GM12878 (cell line): ENCODE data around the gene NEXN. TPM values are rescaled to one million over a fixed set of nuclear protein-coding genes. Genes with fewer than 3 reads are reported as not detected.

Experiments used
- ATAC-seq: fragments of 200-7000 bp; cut with Tn5 transposase; 3 replicates; pipeline ENCODE4 v1.9.1; 2020; ENCODE audit warnings: mild to moderate bottlenecking, moderate library complexity
- BruUV-seq: library from RNA; stranded (reverse); fragments of 400-500 nt; replicated peaks from 2 replicates; lab custom pipeline; 2021; lab: Mats Ljungman, UMichigan
- CTCF ChIA-PET: fragments of 300-600 bp; sonication (Branson Sonifier 250); formaldehyde crosslinking; extraction: SDS; loops from one replicate; lab custom pipeline; 2021; ENCODE audit warnings: inconsistent platforms; lab: Yijun Ruan, JAX
- POLR2A ChIA-PET: fragments of 350-600 bp; formaldehyde crosslinking; extraction: SDS; loops from one replicate; lab custom pipeline; 2021; ENCODE audit warnings: inconsistent platforms; lab: Charles Lee
- RAD21 ChIA-PET: fragments of 300-600 bp; sonication (Branson Sonifier 250); formaldehyde crosslinking; loops from one replicate; lab custom pipeline; 2023; ENCODE audit warnings: antibody characterized with exemption; ENCODE audit not compliant: unreplicated experiment; lab: Charles Lee
- SMC1A ChIA-PET: fragments of 300-600 bp; sonication (Branson Sonifier 250); formaldehyde crosslinking; loops from one replicate; lab custom pipeline; 2023; ENCODE audit not compliant: unreplicated experiment, uncharacterized antibody; lab: Charles Lee
- DNase-seq: peaks from one replicate; pipeline ENCODE4 v3.0.0-alpha.2; 2011; ENCODE audit warnings: low read depth, low spot score
- FAIRE-seq: peaks from 3 replicates; lab custom pipeline; 2011; peaks lifted over from hg19 to GRCh38; lab: Jason Lieb, UNC
- H2AFZ ChIP-seq: 2 replicates; pipeline ENCODE4 v1.6.0; 2011; ENCODE audit warnings: low read depth, low read length, control low read depth; ENCODE audit not compliant: control insufficient read depth
- H3K27ac ChIP-seq: 2 replicates; pipeline ENCODE4 v1.5.1; 2011; ENCODE audit warnings: control low read depth; ENCODE audit not compliant: control insufficient read depth, insufficient read depth
- H3K27me3 ChIP-seq, 2 experiments: replicated peaks in 1 of 2; 2 replicates each; pipeline versions ENCODE4 v1.6.0 to v1.6.1; 2011; ENCODE audit warnings: low read length in 1 of 2; ENCODE audit not compliant: control insufficient read depth in 2 of 2, insufficient read depth in 2 of 2
- H3K36me3 ChIP-seq, 2 experiments: 2 replicates each; pipeline ENCODE4 v1.5.1; 2011; ENCODE audit warnings: low read length in 1 of 2; ENCODE audit not compliant: control insufficient read depth in 2 of 2, insufficient read depth in 2 of 2
- H3K4me1 ChIP-seq: 2 replicates; pipeline ENCODE4 v1.6.1; 2011; ENCODE audit warnings: mild to moderate bottlenecking, low read length, moderate library complexity, mixed read lengths; ENCODE audit not compliant: control insufficient read depth, insufficient read depth
- H3K4me2 ChIP-seq: 2 replicates; pipeline ENCODE4 v1.6.0; 2011; ENCODE audit warnings: control low read depth; ENCODE audit not compliant: control insufficient read depth, insufficient read depth
- H3K4me3 ChIP-seq: fragments of 200-600 bp; sonication (generic); 2 replicates; pipeline ENCODE4 v1.5.1; 2016
- H3K79me2 ChIP-seq: 2 replicates; pipeline ENCODE4 v1.6.0; 2011; ENCODE audit warnings: low read length; ENCODE audit not compliant: control insufficient read depth, insufficient read depth
- H3K9ac ChIP-seq: 2 replicates; pipeline ENCODE4 v1.8.0; 2011; ENCODE audit warnings: low read length, control low read depth, mixed read lengths; ENCODE audit not compliant: control insufficient read depth, insufficient read depth
- H3K9me3 ChIP-seq: replicated peaks from 3 replicates; pipeline ENCODE4 v1.5.1; 2011; ENCODE audit warnings: mild to moderate bottlenecking, low read length; ENCODE audit not compliant: control insufficient read depth, insufficient read depth
- H4K20me1 ChIP-seq: 2 replicates; pipeline ENCODE4 v1.6.0; 2011; ENCODE audit not compliant: control insufficient read depth, insufficient read depth
- BACH1 ChIP-seq: fragments of 450-650 bp; IDR thresholded peaks from 2 replicates; pipeline ENCODE4 v1.6.1; 2017; ENCODE audit warnings: mild to moderate bottlenecking, borderline replicate concordance
- BCL11A ChIP-seq: IDR thresholded peaks from 2 replicates; pipeline ENCODE4 v1.6.1; 2011; ENCODE audit warnings: low read depth, low read length
- EGR1 ChIP-seq, 2 experiments: IDR thresholded peaks; 1 replicate in 1 of 2; 2 replicates in 1 of 2; pipeline ENCODE4 v1.6.1; 2011 to 2012; ENCODE audit warnings: low read depth in 2 of 2, low read length in 2 of 2, borderline replicate concordance in 1 of 2, mild to moderate bottlenecking in 1 of 2, moderate library complexity in 1 of 2
- EP300 ChIP-seq, 2 experiments: fragments of 150-350 bp in 1 of 2; IDR thresholded peaks; 2 replicates each; pipeline ENCODE4 v1.6.1; 2011 to 2012; ENCODE audit warnings: low read depth in 2 of 2, low read length in 2 of 2, borderline replicate concordance in 1 of 2, improper control_type of control experiment in 1 of 2, inconsistent platforms in 1 of 2; ENCODE audit not compliant: control insufficient read depth in 1 of 2
- ESRRA ChIP-seq: IDR thresholded peaks from 2 replicates; pipeline ENCODE4 v1.6.1; 2012; ENCODE audit warnings: mild to moderate bottlenecking, low read length, improper control_type of control experiment
- EZH2 ChIP-seq: IDR thresholded peaks from 2 replicates; pipeline ENCODE4 v1.6.1; 2012; ENCODE audit warnings: low read depth, mild to moderate bottlenecking, control low read depth, inconsistent platforms, low read length, borderline replicate concordance; ENCODE audit not compliant: control insufficient read depth
- IKZF1 ChIP-seq: fragments of 450-650 bp; conservative IDR thresholded peaks from 2 replicates; pipeline ENCODE4 v1.6.1; 2017; ENCODE audit warnings: antibody characterized with exemption, mild to moderate bottlenecking
- PAX8 ChIP-seq: fragments of 450-650 bp; IDR thresholded peaks from 2 replicates; pipeline ENCODE4 v1.6.1; 2017; ENCODE audit warnings: mild to moderate bottlenecking, moderate library complexity
- SREBF1 ChIP-seq: IDR thresholded peaks from 2 replicates; pipeline ENCODE4 v1.6.1; 2012; ENCODE audit warnings: mild to moderate bottlenecking, low read length
- ZNF217 ChIP-seq: fragments of 450-650 bp; IDR thresholded peaks from 2 replicates; pipeline ENCODE4 v1.6.1; 2017; ENCODE audit warnings: antibody characterized with exemption, mild to moderate bottlenecking
- WGBS: methylation state at CpG from one replicate; pipeline ENCODE4 v1.1.6; 2016; ENCODE audit warnings: low lambda C conversion rate; ENCODE audit not compliant: insufficient replicate concordance, insufficient coverage; ENCODE audit errors: missing lambda C conversion rate; 5-methylcytosine and 5-hydroxymethylcytosine counted together
- in situ Hi-C: fragments of 300-500 bp; cut with MboI; formaldehyde crosslinking; loops from 9 replicates; pipeline ENCODE4 v1.14.3; 2018; ENCODE audit warnings: mixed read lengths
- intact Hi-C: fragments of 100-400 bp; cut with micrococcal nuclease; formaldehyde crosslinking; loops from one replicate; pipeline ENCODE4 v1.14.2; 2022; ENCODE audit not compliant: unreplicated experiment
- polyA plus RNA-seq, 11 experiments: library from polyadenylated mRNA; depleted of rRNA in 4 of 11; unstranded in 6 of 11; stranded (reverse) in 5 of 11; fragments of >200 nt; fragmentation: Nextera tagmentation in 4 of 11; fragmentation: Illumina TruSeq in 1 of 11; extraction: Ambion mirVana in 4 of 11; extraction: Trizol in 1 of 11; gene quantifications; 1 replicate in 1 of 11; 2 replicates in 10 of 11; pipeline versions ENCODE4 v1.2.1 to v1.2.3, GENCODE V29; 2011 to 2016; ENCODE audit warnings: inconsistent platforms in 2 of 11, missing spikeins in 2 of 11, low read depth in 1 of 11
- total RNA-seq, 4 experiments: library from RNA; depleted of rRNA in 3 of 4; stranded (reverse); fragments of >200 nt in 3 of 4; fragmentation: Illumina TruSeq in 1 of 4; extraction: Trizol in 1 of 4; gene quantifications; 2 replicates each; pipeline versions ENCODE4 v1.2.1 to v1.2.3, GENCODE V29; 2013 to 2021
- TF ChIP-seq, protein P1 (sequence below): IDR thresholded peaks from 2 replicates; pipeline ENCODE4 v1.6.1; 2011; ENCODE audit warnings: low read depth, mild to moderate bottlenecking, low read length, moderate library complexity, borderline replicate concordance; ENCODE audit errors: extremely low read depth
- TF ChIP-seq, protein P2 (sequence below): fragments of 450-650 bp; formaldehyde crosslinking; IDR thresholded peaks from 2 replicates; pipeline ENCODE4 v1.4.0; 2020; ENCODE audit warnings: mild to moderate bottlenecking, moderate library complexity
- TF ChIP-seq, protein P3 (sequence below): fragments of 450-650 bp; IDR thresholded peaks from 2 replicates; pipeline ENCODE4 v1.6.1; 2017; ENCODE audit warnings: antibody characterized with exemption, mild to moderate bottlenecking, moderate library complexity
- TF ChIP-seq, protein P4 (sequence below): fragments of 450-650 bp; IDR thresholded peaks from 2 replicates; pipeline ENCODE4 v1.6.1; 2017; ENCODE audit warnings: mild to moderate bottlenecking, low read depth, inconsistent platforms; ENCODE audit not compliant: poor library complexity, severe bottlenecking

Gene NEXN
- total and polyA plus RNA-seq, 10 of the 15 experiments (the other 5 are each of a cell fraction or from before 2014, with no cell fraction given) = 2.5 to 46.6 (median 15.4) TPM

DNA sequence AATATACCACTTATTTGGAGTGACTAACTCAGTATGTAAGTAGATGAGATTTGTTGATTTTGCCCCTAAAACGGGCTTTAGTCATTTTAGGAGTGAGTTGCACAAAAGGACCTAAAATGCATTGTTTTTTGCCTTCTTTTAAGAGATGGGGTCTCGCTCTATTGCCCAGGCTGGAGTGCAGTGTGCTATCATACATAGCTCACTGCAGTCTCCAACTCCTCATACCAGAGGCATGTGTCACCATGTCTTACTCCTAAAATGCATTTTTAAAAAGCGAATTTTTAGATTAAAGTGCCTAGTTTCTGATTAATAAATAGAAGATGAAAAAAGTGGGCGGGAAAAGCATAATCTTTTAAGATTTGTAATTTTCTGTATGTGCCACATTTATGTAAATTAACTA, 11.5 kb upstream of the NEXN start:
- Histone ChIP-seq H3K27me3 (no peaks in the 10 kb centered on the region), H3K9ac (no peak overlapping the region), H4K20me1 (no peaks in the 10 kb centered on the region), H3K4me3 (no peak overlapping the region), H3K9me3 (no peaks in the 10 kb centered on the region), H3K79me2 (no peaks in the 10 kb centered on the region), H3K4me2 (no peak overlapping the region), H2AFZ (no peak overlapping the region), H3K36me3 (no peaks in the 10 kb centered on the region), H3K4me1 (no peaks in the 10 kb centered on the region), H3K27ac (no peak overlapping the region)
- 97% methylated on average over 4 of the region's 4 CpGs for WGBS
- RAD21 ChIA-PET = no interaction called here
- ATAC-seq = no peak
- BruUV-seq = no TSS peak
- TF ChIP-seq EZH2 = no peak
- TF ChIP-seq, protein P1, sequence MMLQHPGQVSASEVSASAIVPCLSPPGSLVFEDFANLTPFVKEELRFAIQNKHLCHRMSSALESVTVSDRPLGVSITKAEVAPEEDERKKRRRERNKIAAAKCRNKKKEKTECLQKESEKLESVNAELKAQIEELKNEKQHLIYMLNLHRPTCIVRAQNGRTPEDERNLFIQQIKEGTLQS = no peak
- TF ChIP-seq, protein P2, sequence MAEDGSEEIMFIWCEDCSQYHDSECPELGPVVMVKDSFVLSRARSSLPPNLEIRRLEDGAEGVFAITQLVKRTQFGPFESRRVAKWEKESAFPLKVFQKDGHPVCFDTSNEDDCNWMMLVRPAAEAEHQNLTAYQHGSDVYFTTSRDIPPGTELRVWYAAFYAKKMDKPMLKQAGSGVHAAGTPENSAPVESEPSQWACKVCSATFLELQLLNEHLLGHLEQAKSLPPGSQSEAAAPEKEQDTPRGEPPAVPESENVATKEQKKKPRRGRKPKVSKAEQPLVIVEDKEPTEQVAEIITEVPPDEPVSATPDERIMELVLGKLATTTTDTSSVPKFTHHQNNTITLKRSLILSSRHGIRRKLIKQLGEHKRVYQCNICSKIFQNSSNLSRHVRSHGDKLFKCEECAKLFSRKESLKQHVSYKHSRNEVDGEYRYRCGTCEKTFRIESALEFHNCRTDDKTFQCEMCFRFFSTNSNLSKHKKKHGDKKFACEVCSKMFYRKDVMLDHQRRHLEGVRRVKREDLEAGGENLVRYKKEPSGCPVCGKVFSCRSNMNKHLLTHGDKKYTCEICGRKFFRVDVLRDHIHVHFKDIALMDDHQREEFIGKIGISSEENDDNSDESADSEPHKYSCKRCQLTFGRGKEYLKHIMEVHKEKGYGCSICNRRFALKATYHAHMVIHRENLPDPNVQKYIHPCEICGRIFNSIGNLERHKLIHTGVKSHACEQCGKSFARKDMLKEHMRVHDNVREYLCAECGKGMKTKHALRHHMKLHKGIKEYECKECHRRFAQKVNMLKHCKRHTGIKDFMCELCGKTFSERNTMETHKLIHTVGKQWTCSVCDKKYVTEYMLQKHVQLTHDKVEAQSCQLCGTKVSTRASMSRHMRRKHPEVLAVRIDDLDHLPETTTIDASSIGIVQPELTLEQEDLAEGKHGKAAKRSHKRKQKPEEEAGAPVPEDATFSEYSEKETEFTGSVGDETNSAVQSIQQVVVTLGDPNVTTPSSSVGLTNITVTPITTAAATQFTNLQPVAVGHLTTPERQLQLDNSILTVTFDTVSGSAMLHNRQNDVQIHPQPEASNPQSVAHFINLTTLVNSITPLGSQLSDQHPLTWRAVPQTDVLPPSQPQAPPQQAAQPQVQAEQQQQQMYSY = no peak
- no peak for TF ChIP-seq EGR1 (IDR thresholded peaks at IDR 0.05; ENCODE audit: borderline replicate concordance in 1 of 2, low read depth in 2 of 2, low read length in 2 of 2)
- no peak for TF ChIP-seq BACH1
- TF ChIP-seq SREBF1 = no peak
- no peak for TF ChIP-seq EP300 (IDR thresholded peaks at IDR 0.05; ENCODE audit: borderline replicate concordance in 1 of 2, control insufficient read depth in 1 of 2, low read depth in 2 of 2, low read length in 2 of 2)
- TF ChIP-seq ZNF217 = no peak
- no peak for TF ChIP-seq ESRRA
- TF ChIP-seq BCL11A = no peak
- TF ChIP-seq IKZF1 = no peak
- TF ChIP-seq, protein P3, sequence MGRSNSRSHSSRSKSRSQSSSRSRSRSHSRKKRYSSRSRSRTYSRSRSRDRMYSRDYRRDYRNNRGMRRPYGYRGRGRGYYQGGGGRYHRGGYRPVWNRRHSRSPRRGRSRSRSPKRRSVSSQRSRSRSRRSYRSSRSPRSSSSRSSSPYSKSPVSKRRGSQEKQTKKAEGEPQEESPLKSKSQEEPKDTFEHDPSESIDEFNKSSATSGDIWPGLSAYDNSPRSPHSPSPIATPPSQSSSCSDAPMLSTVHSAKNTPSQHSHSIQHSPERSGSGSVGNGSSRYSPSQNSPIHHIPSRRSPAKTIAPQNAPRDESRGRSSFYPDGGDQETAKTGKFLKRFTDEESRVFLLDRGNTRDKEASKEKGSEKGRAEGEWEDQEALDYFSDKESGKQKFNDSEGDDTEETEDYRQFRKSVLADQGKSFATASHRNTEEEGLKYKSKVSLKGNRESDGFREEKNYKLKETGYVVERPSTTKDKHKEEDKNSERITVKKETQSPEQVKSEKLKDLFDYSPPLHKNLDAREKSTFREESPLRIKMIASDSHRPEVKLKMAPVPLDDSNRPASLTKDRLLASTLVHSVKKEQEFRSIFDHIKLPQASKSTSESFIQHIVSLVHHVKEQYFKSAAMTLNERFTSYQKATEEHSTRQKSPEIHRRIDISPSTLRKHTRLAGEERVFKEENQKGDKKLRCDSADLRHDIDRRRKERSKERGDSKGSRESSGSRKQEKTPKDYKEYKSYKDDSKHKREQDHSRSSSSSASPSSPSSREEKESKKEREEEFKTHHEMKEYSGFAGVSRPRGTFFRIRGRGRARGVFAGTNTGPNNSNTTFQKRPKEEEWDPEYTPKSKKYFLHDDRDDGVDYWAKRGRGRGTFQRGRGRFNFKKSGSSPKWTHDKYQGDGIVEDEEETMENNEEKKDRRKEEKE = no peak
- TF ChIP-seq, protein P4, sequence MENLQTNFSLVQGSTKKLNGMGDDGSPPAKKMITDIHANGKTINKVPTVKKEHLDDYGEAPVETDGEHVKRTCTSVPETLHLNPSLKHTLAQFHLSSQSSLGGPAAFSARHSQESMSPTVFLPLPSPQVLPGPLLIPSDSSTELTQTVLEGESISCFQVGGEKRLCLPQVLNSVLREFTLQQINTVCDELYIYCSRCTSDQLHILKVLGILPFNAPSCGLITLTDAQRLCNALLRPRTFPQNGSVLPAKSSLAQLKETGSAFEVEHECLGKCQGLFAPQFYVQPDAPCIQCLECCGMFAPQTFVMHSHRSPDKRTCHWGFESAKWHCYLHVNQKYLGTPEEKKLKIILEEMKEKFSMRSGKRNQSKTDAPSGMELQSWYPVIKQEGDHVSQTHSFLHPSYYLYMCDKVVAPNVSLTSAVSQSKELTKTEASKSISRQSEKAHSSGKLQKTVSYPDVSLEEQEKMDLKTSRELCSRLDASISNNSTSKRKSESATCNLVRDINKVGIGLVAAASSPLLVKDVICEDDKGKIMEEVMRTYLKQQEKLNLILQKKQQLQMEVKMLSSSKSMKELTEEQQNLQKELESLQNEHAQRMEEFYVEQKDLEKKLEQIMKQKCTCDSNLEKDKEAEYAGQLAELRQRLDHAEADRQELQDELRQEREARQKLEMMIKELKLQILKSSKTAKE = no peak
- TF ChIP-seq PAX8 = no peak
- in situ Hi-C loops (no loop called here), intact Hi-C loops (no loop called here)
- no peak for FAIRE-seq
- no peak for DNase-seq
- POLR2A ChIA-PET = no interaction called here
- SMC1A ChIA-PET = interaction anchor here (0.6 to 0.8 kb wide), 2 partner anchors 235 to 439 kb away, joined by 4 read pairs; no protein-coding TSS in a partner anchor
- CTCF ChIA-PET = no interaction called here
